Central memory CD8-positive, alpha-beta T cell (primary cell): ENCODE measurements around the gene SWAP70.

ENCODE experiments used
- ATAC-seq: fragments of 150-1000 bp; cut with Tn5 transposase; replicated peaks from 2 replicates; pipeline ENCODE4 v1.10.0; 2022; ENCODE audit warnings: mild to moderate bottlenecking, moderate FRiP score, moderate number of reproducible peaks; ENCODE audit not compliant: poor library complexity, severe bottlenecking; ENCODE audit errors: extremely low read depth
- DNase-seq, 2 donors: peaks; one replicate each; pipeline ENCODE4 v3.0.0; 2021; ENCODE audit warnings: low spot score in 2 of 2
- H3K27ac Mint-ChIP-seq: one replicate; pipeline ENCODE4 v1.8.0; 2022; ENCODE audit warnings: low read depth, mild to moderate bottlenecking, moderate library complexity, mixed read lengths
- H3K27me3 Mint-ChIP-seq: one replicate; pipeline ENCODE4 v1.8.0; 2022; ENCODE audit warnings: mixed read lengths
- H3K36me3 Mint-ChIP-seq: one replicate; pipeline ENCODE4 v1.8.0; 2022; ENCODE audit warnings: mild to moderate bottlenecking, moderate library complexity, mixed read lengths; ENCODE audit not compliant: insufficient read depth
- H3K4me1 Mint-ChIP-seq: one replicate; pipeline ENCODE4 v1.8.0; 2022; ENCODE audit warnings: mixed read lengths
- H3K4me3 Mint-ChIP-seq: one replicate; pipeline ENCODE4 v1.8.0; 2022; ENCODE audit warnings: mild to moderate bottlenecking, moderate library complexity, mixed read lengths
- H3K9me3 Mint-ChIP-seq: one replicate; pipeline ENCODE4 v1.8.0; 2022; ENCODE audit warnings: mixed read lengths

Gene SWAP70

DNA sequence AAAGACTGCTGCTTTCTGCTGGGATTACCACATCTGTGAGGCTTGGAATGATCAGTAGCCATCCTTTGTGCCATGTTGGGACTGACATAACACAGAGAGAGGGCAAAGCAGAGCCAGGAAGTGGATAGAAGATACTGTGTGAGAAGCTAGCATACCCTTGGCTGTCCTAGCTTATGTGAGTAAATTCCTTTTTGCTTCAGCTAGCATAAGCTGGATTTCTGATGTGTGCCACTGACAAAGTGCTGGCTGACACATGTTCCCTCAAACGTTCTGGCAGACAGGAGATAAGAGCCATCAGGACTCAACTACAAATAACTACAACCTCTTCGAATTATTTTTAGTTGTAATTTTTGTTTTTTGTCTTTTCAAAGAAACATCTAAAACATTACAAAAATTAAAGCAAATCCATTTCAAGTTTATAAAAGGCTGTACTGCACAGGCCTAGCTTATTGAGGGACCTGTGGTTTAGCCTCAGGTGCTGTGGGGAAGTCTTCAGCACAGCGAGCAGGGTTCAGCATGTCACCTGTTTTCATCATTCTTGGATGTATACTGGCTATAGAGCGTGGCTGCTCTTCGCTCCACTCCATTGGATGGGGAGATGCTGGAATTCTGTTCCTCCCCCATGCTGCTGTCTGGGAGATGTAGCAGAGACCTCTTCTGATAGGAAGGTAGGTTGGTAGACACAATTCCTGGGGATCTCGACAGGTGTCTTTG, 120.9 kb downstream of the SWAP70 start:
- no peaks in the 10 kb centered on the region for H3K27me3 Mint-ChIP-seq
- H3K4me3 Mint-ChIP-seq: no peak overlapping the region
- H3K36me3 Mint-ChIP-seq: peaks cover 9% of the 10 kb centered on the region
- H3K9me3 Mint-ChIP-seq: no peaks in the 10 kb centered on the region
- ATAC-seq: no peak
- no peaks in the 10 kb centered on the region for H3K4me1 Mint-ChIP-seq
- H3K27ac Mint-ChIP-seq: no peak overlapping the region
- no peak for DNase-seq

DNA sequence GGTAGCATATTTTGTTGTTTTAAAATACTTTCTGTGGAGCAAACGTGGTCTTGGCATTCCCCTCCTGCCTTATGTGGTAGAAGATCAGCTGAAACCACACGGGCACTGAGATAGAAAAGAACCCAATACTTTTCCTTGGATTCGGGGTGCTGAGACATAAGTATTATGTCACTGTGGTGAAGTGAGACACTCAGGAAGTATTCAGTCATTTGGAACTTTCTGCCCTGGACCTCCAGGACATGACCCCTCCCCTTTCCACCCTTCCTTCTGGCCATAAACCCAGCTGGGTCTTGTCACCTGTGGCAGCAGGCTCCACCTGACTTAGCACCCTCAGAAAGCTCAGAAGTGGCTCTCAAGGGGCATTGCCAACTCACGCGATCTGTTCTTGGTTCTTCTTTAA, 123.4 kb downstream of the SWAP70 start:
- Mint-ChIP-seq H3K27ac (no peak overlapping the region), H3K27me3 (no peaks in the 10 kb centered on the region), H3K4me3 (no peak overlapping the region), H3K36me3 (peaks cover 8% of the 10 kb centered on the region), H3K9me3 (no peaks in the 10 kb centered on the region), H3K4me1 (no peaks in the 10 kb centered on the region)
- ATAC-seq (no peak), DNase-seq (no peak)

DNA sequence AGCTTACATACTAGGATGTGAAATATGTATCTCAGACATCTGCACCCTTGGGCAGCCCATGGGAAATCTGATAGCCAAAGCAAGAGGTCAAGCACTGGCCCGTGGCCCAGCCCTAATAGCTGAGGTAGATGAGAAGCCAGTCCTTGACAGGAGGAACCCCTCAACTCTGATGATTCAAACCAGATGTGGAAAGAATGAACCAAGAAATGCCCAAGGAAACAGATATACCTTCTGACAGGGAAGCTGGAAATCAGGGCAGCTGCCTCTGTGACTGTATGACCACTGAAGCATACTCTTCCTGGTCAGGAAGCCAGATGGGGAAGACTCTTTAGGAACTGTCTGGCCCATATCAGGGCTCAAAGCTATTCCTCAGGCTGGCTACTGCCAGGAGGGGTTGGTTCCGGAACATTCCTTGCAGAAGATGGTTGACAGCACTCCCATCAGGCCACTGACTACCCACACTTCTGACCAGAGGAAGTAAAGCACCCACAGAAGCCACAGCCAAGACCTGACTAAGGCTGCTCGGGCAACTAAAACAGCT, 124.2 kb downstream of the SWAP70 start:
- no peak overlapping the region for H3K4me3 Mint-ChIP-seq
- no peaks in the 10 kb centered on the region for H3K27me3 Mint-ChIP-seq
- H3K9me3 Mint-ChIP-seq: no peaks in the 10 kb centered on the region
- H3K36me3 Mint-ChIP-seq: peaks cover 8% of the 10 kb centered on the region
- ATAC-seq: no peak
- no peaks in the 10 kb centered on the region for H3K4me1 Mint-ChIP-seq
- no peak overlapping the region for H3K27ac Mint-ChIP-seq
- DNase-seq: no peak

DNA sequence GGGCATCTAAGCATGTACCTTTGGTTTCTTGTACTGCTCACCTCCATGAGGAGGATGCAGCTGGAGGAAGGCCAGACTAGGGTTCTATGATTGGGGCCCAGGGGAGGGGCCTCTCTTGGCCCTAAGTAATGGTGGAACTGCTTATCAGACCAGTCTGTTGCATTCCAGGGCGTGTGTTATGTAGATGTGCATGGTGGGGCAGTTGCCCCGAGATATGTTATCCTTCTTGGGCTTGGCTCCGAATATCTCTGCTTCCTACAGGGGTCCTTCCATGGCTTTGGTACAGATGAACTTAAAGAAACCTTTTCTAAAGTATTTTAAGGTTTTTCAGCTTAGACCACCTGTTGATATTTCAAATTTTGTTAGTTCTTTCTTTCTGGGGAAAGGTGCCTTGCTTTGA, 126.0 kb downstream of the SWAP70 start:
- ATAC-seq (no peak), DNase-seq (no peak)
- H3K9me3 Mint-ChIP-seq: no peaks in the 10 kb centered on the region
- no peaks in the 10 kb centered on the region for H3K4me1 Mint-ChIP-seq
- H3K4me3 Mint-ChIP-seq: no peak overlapping the region
- no peaks in the 10 kb centered on the region for H3K27me3 Mint-ChIP-seq
- peaks cover 6% of the 10 kb centered on the region for H3K36me3 Mint-ChIP-seq
- H3K27ac Mint-ChIP-seq: no peak overlapping the region

DNA sequence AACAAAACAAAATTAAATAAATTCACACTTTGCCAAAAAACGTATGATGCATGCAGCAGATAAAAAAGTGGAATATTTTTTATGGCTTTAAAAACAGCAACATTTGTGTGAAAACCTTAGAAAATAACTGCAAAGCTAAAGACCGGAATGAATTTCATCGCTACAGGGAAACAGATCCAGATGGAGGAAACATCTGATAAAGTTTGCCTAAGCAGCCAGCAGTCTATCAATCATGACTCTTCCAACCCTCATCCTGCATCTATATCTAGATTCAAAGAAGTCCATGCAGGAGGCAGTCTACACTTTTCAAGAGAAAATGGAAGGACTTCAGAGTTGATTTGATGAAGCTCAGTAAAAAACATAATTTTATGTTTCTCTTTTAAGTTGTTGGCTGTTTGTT, 126.8 kb downstream of the SWAP70 start:
- Mint-ChIP-seq H3K4me1 (no peaks in the 10 kb centered on the region), H3K27me3 (no peaks in the 10 kb centered on the region), H3K27ac (no peak overlapping the region), H3K36me3 (peaks cover 6% of the 10 kb centered on the region), H3K4me3 (no peak overlapping the region), H3K9me3 (no peaks in the 10 kb centered on the region)
- no peak for DNase-seq
- no peak for ATAC-seq

DNA sequence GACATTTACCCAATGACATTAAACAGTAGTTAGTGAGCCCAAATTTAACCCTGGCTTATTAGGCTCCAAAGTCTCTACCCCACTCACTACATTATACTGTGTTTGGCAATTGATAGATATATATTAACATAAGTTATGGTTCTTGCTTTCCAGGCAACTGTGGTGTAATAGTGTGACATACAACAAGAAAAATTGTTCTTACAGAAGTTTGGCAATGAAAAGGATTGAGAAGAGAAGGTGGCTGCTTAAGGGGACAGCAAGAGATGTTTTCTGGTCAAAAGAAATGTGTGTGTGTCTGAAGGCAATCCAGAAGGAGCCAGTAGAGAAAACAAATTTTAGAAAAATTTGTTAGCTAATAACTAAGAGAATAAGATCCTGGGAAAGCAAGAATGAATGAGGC, 132.4 kb downstream of the SWAP70 start:
- no peak overlapping the region for H3K27ac Mint-ChIP-seq
- H3K4me3 Mint-ChIP-seq: no peak overlapping the region
- ATAC-seq (no peak), DNase-seq (no peak)
- no peaks in the 10 kb centered on the region for H3K27me3 Mint-ChIP-seq
- peaks cover 2% of the 10 kb centered on the region for H3K36me3 Mint-ChIP-seq
- no peaks in the 10 kb centered on the region for H3K4me1 Mint-ChIP-seq
- no peaks in the 10 kb centered on the region for H3K9me3 Mint-ChIP-seq

DNA sequence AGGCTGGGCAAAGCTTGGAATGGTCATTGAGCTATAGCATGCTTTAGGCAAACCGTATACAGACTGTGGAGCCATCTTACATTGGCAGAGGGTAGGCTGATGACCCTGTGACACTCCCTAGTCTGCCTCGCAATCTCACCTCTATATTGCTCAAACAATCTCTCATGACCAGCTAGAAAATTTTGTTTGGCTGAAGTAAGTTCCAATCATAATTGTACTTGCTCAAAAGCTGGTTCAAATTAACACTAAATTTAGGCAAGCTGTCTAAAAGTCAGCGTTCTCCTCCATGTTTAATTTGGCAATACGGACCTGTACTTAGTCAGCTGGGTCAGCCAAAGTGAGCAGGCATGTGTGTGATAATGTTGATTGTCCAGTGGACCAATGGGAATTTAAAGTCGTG, 133.0 kb downstream of the SWAP70 start:
- Mint-ChIP-seq H3K4me3 (no peak overlapping the region), H3K9me3 (no peaks in the 10 kb centered on the region), H3K27me3 (no peaks in the 10 kb centered on the region), H3K4me1 (no peaks in the 10 kb centered on the region), H3K27ac (no peak overlapping the region), H3K36me3 (peaks cover 2% of the 10 kb centered on the region)
- DNase-seq (no peak), ATAC-seq (no peak)

DNA sequence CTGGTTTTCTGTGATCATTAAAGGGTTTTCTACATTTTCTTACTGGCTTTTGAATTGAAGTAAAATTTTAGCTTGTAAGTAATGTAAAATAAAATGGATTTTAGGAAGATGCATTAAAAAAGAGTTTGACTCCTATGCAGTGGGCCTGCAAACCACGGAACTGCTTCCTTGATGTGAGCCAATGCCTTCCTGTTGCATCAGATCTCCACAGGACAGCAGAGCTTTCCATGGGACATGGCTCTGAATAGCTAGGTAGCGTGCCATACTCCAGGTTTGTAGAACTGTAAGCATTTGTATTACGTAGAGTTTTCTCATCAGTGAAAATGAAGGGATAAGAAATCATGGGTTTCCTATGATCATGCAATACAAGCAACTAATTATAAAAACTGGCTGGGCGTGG, 133.4 kb downstream of the SWAP70 start:
- ATAC-seq (no peak), DNase-seq (no peak)
- no peaks in the 10 kb centered on the region for H3K9me3 Mint-ChIP-seq
- no peaks in the 10 kb centered on the region for H3K27me3 Mint-ChIP-seq
- no peak overlapping the region for H3K4me3 Mint-ChIP-seq
- peaks cover 2% of the 10 kb centered on the region for H3K36me3 Mint-ChIP-seq
- no peak overlapping the region for H3K27ac Mint-ChIP-seq
- H3K4me1 Mint-ChIP-seq: no peaks in the 10 kb centered on the region

DNA sequence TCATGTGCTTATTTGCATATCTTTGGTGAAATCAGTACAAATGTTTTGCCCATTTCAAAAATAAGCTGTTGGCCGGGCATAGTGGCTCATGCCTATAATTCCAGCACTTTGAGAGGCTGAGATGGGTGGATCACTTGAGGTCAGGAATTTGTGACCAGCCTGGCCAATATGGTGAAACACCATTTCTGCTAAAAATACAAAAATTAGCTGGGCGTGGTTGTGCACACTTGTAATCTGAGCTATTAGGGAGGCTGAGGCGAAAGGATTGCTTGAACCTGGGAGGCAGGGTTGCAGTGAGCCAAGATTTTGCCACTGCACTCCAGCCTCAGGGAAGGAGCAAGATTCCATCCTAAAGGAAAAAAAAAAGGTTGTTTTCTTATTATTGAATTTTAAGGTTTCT, 136.0 kb downstream of the SWAP70 start:
- no peak overlapping the region for H3K4me3 Mint-ChIP-seq

DNA sequence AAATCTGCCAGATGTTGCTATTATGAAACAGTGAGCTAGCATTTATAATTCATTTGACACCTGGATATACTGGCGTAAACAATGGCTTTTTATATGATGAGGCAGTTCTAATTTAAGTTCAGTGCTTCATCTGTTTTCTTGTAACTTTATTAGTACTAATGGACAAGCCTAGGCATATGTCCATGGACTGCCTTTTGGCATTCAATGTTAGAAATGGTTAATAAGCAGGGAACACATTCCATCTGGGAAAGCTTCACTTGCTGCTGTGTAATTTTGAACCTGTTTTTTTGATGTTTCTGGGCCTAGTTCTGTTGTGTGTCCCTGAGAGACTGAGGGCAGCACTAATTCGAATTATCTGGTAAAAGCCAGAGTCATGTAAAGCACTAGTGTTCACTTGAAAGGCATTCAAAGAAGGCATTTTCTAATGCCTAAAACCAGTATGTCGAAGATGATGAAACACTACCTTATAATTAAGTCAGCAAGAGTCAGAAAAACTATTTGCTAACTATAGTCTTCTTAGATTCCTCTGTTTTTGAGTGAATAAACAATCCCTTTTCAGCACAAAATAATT, 138.5 kb downstream of the SWAP70 start:
- no peak for ATAC-seq
- Mint-ChIP-seq H3K4me3 (no peak overlapping the region), H3K27ac (no peak overlapping the region), H3K9me3 (no peaks in the 10 kb centered on the region), H3K36me3 (peaks cover 8% of the 10 kb centered on the region), H3K4me1 (no peaks in the 10 kb centered on the region), H3K27me3 (no peaks in the 10 kb centered on the region)
- no peak for DNase-seq

More for the DNA sequence above, 136.0 kb downstream of the SWAP70 start:
- no peaks in the 10 kb centered on the region for H3K4me1 Mint-ChIP-seq
- no peak for DNase-seq
- no peaks in the 10 kb centered on the region for H3K9me3 Mint-ChIP-seq
- H3K27ac Mint-ChIP-seq: no peak overlapping the region
- peaks cover 7% of the 10 kb centered on the region for H3K36me3 Mint-ChIP-seq
- no peak for ATAC-seq
- H3K27me3 Mint-ChIP-seq: no peaks in the 10 kb centered on the region
